Stimulated activated CD4-positive, alpha-beta T cell treated with anti-CD3 and anti-CD28 coated beads, Interleukin-12 subunit alpha, Interleukin-12 subunit beta, amount 100 ng/mL, for 24 hours (primary cell): ENCODE results near the gene ACSF3.
"Not testable (repeated sequence)": the region's sequence is repeated elsewhere in the genome, so short reads cannot be mapped to it uniquely, and the experiment has no call there.

Experiments used
- DNase-seq, 2 experiments: peaks; one replicate each; pipeline ENCODE4 v3.0.0-alpha.2; 2020; ENCODE audit warnings: low read depth in 2 of 2

Gene ACSF3

GRCh38 chr16:89175280-89176146 lies 81.9 kb downstream of the ACSF3 start:
- no peak for DNase-seq

- no peak for DNase-seq
Observed at GRCh38 chr16:89176147-89176690, 82.6 kb downstream of the ACSF3 start.

GRCh38 chr16:89176717-89177116 lies 83.1 kb downstream of the ACSF3 start:
- no peak for DNase-seq

- no peak for DNase-seq
Observed at GRCh38 chr16:89177501-89177900, 83.8 kb downstream of the ACSF3 start.

GRCh38 chr16:89178453-89179147 lies 84.9 kb downstream of the ACSF3 start:
- DNase-seq, result no peak

GRCh38 chr16:89179148-89179484 lies 85.5 kb downstream of the ACSF3 start:
- no peak for DNase-seq

- no peak for DNase-seq
Observed at GRCh38 chr16:89179656-89180315, 86.1 kb downstream of the ACSF3 start.

- no peak for DNase-seq
Observed at GRCh38 chr16:89183463-89183862, 89.8 kb downstream of the ACSF3 start.

GRCh38 chr16:89183975-89184676 lies 90.5 kb downstream of the ACSF3 start:
- no peak for DNase-seq

GRCh38 chr16:89184677-89184932 lies 91.0 kb downstream of the ACSF3 start:
- DNase-seq, result no peak

- no peak for DNase-seq
Observed at GRCh38 chr16:89184933-89185794, 91.5 kb downstream of the ACSF3 start.

- not testable (repeated sequence) for DNase-seq
Observed at GRCh38 chr16:89185887-89186592, 92.4 kb downstream of the ACSF3 start.

GRCh38 chr16:89186593-89187031 lies 93.0 kb downstream of the ACSF3 start:
- DNase-seq, result not testable (repeated sequence)

- DNase-seq, result no peak
Observed at GRCh38 chr16:89187032-89187769, 93.5 kb downstream of the ACSF3 start.

- DNase-seq, result no peak
Observed at GRCh38 chr16:89187770-89188392, 94.2 kb downstream of the ACSF3 start.

GRCh38 chr16:89188471-89189357 lies 95.1 kb downstream of the ACSF3 start:
- DNase-seq, result not testable (repeated sequence)

- DNase-seq, result no peak
Observed at GRCh38 chr16:89189358-89190025, 95.8 kb downstream of the ACSF3 start.
